ENCODE measurements around the gene ANKDD1B.

The ANKDD1B gene

DNA sequence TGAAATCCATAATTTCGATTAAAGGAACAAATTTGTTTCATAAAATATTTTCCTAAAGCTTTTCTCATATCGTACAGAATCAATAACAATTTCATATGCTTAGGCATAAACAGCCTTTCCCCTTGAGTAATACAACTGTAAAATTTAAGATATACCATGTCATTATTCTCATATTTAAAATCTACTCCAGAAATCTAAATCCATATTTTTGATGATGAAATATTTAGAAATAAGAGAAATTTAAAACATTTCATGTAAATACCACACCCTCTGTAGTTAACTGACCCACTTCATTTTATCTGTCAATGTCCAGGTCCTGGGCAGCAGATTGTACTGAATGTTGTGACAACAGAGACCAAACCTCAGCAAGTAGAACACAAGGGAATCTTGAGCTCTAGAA is 100.8 kb downstream of the ANKDD1B start:
- DNase-seq (ENCODE audit: low read depth, low spot score), result no peak
- ChIA-PET POLR2A (no interaction called here), CTCF (no interaction called here)
- H3K4me3 ChIP-seq (ENCODE audit: low read depth, low read length), result no peak overlapping the region
- TF ChIP-seq, protein P1, sequence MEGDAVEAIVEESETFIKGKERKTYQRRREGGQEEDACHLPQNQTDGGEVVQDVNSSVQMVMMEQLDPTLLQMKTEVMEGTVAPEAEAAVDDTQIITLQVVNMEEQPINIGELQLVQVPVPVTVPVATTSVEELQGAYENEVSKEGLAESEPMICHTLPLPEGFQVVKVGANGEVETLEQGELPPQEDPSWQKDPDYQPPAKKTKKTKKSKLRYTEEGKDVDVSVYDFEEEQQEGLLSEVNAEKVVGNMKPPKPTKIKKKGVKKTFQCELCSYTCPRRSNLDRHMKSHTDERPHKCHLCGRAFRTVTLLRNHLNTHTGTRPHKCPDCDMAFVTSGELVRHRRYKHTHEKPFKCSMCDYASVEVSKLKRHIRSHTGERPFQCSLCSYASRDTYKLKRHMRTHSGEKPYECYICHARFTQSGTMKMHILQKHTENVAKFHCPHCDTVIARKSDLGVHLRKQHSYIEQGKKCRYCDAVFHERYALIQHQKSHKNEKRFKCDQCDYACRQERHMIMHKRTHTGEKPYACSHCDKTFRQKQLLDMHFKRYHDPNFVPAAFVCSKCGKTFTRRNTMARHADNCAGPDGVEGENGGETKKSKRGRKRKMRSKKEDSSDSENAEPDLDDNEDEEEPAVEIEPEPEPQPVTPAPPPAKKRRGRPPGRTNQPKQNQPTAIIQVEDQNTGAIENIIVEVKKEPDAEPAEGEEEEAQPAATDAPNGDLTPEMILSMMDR (IDR thresholded peaks at IDR 0.05; ENCODE audit: insufficient read depth, low read length, missing control alignments), result no peak

DNA sequence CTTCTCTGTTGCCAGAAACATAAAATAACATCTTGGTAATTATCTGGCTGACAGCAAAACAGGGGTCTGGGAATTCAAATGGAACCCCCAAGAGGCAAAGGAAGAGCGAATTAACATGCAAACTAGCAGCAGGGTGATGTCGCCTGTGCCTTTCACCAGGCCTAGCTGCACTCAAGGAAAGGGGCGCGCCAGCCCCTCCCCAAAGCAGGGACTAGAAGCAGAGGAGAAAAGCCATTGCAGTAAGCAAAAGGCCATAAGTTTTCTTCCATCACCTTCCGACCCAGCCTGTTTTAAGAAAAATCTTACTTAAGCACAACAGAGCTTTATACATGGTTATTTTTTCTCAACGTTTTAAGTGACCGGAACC is 105.4 kb downstream of the ANKDD1B start:
- peak overlapping the region; percentile 100 for H3K4me3 ChIP-seq (ENCODE audit: low read depth, low read length)
- no peak for DNase-seq (ENCODE audit: low read depth, low spot score)
- POLR2A ChIA-PET, result interaction anchor here (0.5 to 1.3 kb wide), 4 partner anchors 30 to 380 kb away, joined by 3 to 4 read pairs (median 3); partner anchors contain the start of gene HMGCR
- TF ChIP-seq, protein P1 (IDR thresholded peaks at IDR 0.05; ENCODE audit: insufficient read depth, low read length, missing control alignments), result no peak
- CTCF ChIA-PET, result interaction anchor here (0.8 kb wide), 1 partner anchor 24 kb away, joined by 3 read pairs; no protein-coding TSS in a partner anchor

DNA sequence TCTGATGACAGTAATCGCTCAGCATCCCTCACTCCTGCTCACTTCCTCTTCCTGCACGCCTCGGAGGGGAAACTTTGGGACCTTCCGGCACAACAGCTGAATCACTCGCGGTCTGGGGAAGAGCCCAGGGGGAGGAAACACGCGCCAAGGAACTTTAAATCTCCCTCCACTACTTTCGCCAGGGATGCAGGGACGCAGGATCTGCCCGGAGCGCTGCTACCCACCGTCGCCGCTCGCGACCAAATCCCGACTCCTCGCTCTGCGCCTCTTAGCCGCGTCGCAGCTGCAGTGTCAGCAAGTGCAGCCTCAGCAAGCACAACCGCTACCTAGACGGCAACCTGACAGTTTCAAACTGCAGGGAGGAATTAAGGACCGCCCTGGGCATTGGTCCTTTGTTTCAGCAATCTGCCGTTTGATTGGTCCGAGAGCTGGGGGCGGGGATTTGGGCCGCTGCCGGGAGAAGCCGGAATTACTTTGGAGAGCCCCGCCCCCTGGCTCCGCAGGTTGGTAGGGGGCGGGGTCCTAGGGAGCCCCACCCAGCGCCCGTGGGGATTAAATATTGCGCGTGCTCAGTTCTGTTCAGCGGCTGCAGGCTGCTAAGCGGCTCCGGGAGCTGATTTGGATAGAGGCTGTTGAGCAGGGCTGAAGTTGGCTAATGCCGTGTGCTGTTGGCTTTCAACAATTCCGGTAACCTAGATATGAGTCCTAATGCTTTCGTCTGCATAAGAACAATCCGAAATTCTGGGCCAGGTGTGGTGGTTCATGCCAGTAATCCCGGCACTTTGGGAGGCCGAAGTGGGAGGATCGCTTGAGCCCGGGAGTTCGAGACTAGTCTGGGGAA is 106.0 kb downstream of the ANKDD1B start, which contains the start of gene POC5:
TSS of gene POC5 (minus strand) at position 356 of the 841 bp plus-strand sequence. CDS start 4,500 bp downstream, outside the sequence.
- CTCF ChIA-PET, result interaction anchor here (0.8 kb wide), 1 partner anchor 25 kb away, joined by 3 read pairs; no protein-coding TSS in a partner anchor
- peak; percentile 57 for DNase-seq (ENCODE audit: low read depth, low spot score)
- peak within 1 kb of the TSS; percentile 100 for H3K4me3 ChIP-seq (ENCODE audit: low read depth, low read length)
- TF ChIP-seq, protein P1 (IDR thresholded peaks at IDR 0.05; ENCODE audit: insufficient read depth, low read length, missing control alignments), result no peak
- POLR2A ChIA-PET, result interaction anchor here (0.5 to 1.3 kb wide), 4 partner anchors 29 to 380 kb away, joined by 3 to 4 read pairs (median 3); partner anchors contain the start of gene HMGCR

DNA sequence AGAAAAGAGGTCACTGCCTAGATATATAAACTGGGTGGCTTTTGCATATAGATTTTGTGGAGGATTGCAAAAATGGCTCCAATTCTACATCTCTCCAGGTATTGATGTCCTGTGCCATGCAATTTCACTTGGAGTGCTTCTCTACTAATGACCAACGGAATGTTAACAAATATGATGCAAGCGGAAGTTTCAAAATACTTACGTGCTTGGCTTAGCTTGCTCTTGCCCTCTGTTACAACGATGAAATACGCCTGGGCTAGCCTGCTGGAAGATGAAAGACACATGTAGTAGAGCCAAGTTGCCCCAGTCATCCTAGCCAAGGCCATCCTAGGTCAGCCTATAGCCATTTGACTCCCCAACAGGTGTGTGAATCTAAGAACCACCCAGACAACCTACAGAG is 109.6 kb downstream of the ANKDD1B start:
- TF ChIP-seq, protein P1 (IDR thresholded peaks at IDR 0.05; ENCODE audit: insufficient read depth, low read length, missing control alignments), result no peak
- no peak overlapping the region for H3K4me3 ChIP-seq (ENCODE audit: low read depth, low read length)
- CTCF ChIA-PET, result no interaction called here
- POLR2A ChIA-PET, result no interaction called here
- DNase-seq (ENCODE audit: low read depth, low spot score), result no peak

Data from AG04449 (cell line).